ENCODE data around the gene DEUP1. TPM values are rescaled to one million over a fixed set of nuclear protein-coding genes. Genes with fewer than 3 reads are reported as not detected.
A peak's percentile ranks its signal among the peaks of the same experiment; 100 is the strongest.
"Not testable (repeated sequence)": the region's sequence is repeated elsewhere in the genome, so short reads cannot be mapped to it uniquely, and the experiment has no call there.

The DEUP1 gene
- 1 to 10 TPM in 3 of 4 donors, under 1 TPM in 1; 0.56 to 1.6 (median 1.5) TPM for polyA plus RNA-seq (ENCODE audit: insufficient read length in 4 of 4)

GRCh38 chr11:93330446-93330984 is at the start of gene DEUP1:
Gene DEUP1, plus strand, starts transcription at chr11:93330742. Its CDS starts 1,518 bp downstream, at chr11:93332260.
- peak in 3 of 4 donors; percentile 37 to 55 (median 45) for DNase-seq (ENCODE audit: low read depth in 4 of 4, low spot score in 3 of 4)

- no peak for DNase-seq (ENCODE audit: low read depth in 4 of 4, low spot score in 3 of 4)
These were observed 45.1 kb upstream of the DEUP1 start for GRCh38 chr11:93285430-93285829.

GRCh38 chr11:93287434-93287833 is 43.1 kb upstream of the DEUP1 start:
- DNase-seq (ENCODE audit: low read depth in 4 of 4, low spot score in 3 of 4) = no peak

- DNase-seq (ENCODE audit: low read depth in 4 of 4, low spot score in 3 of 4) = no peak
These were observed 42.5 kb upstream of the DEUP1 start for GRCh38 chr11:93288079-93288478.

- no peak for DNase-seq (ENCODE audit: low read depth in 4 of 4, low spot score in 3 of 4)
These were observed 41.8 kb upstream of the DEUP1 start for GRCh38 chr11:93288767-93289166.

GRCh38 chr11:93289782-93290463 is 40.6 kb upstream of the DEUP1 start:
- no peak for DNase-seq (ENCODE audit: low read depth in 4 of 4, low spot score in 3 of 4)

GRCh38 chr11:93291110-93291509 is 39.4 kb upstream of the DEUP1 start:
- no peak for DNase-seq (ENCODE audit: low read depth in 4 of 4, low spot score in 3 of 4)

GRCh38 chr11:93291898-93292297 is 38.6 kb upstream of the DEUP1 start:
- no peak for DNase-seq (ENCODE audit: low read depth in 4 of 4, low spot score in 3 of 4)

GRCh38 chr11:93295921-93296575 is 34.5 kb upstream of the DEUP1 start:
- no peak for DNase-seq (ENCODE audit: low read depth in 4 of 4, low spot score in 3 of 4)

GRCh38 chr11:93303689-93304088 is 26.9 kb upstream of the DEUP1 start:
- no peak for DNase-seq (ENCODE audit: low read depth in 4 of 4, low spot score in 3 of 4)

- not testable (repeated sequence) for DNase-seq (ENCODE audit: low read depth in 4 of 4, low spot score in 3 of 4)
These were observed 16.1 kb upstream of the DEUP1 start for GRCh38 chr11:93314399-93314798.

- no peak for DNase-seq (ENCODE audit: low read depth in 4 of 4, low spot score in 3 of 4)
These were observed 11.2 kb upstream of the DEUP1 start for GRCh38 chr11:93319224-93319839.

GRCh38 chr11:93320230-93320629 is 10.3 kb upstream of the DEUP1 start:
- DNase-seq (ENCODE audit: low read depth in 4 of 4, low spot score in 3 of 4) = no peak

- no peak for DNase-seq (ENCODE audit: low read depth in 4 of 4, low spot score in 3 of 4)
These were observed 8.3 kb upstream of the DEUP1 start for GRCh38 chr11:93322207-93322606.

- no peak for DNase-seq (ENCODE audit: low read depth in 4 of 4, low spot score in 3 of 4)
These were observed 6.8 kb upstream of the DEUP1 start for GRCh38 chr11:93323747-93324146.

- DNase-seq (ENCODE audit: low read depth in 4 of 4, low spot score in 3 of 4) = no peak
These were observed 6.0 kb upstream of the DEUP1 start for GRCh38 chr11:93324500-93324899.

- no peak for DNase-seq (ENCODE audit: low read depth in 4 of 4, low spot score in 3 of 4)
These were observed 3.9 kb upstream of the DEUP1 start for GRCh38 chr11:93326681-93327080.

GRCh38 chr11:93329936-93330445 is 551 bp upstream of the DEUP1 start:
- DNase-seq (ENCODE audit: low read depth in 4 of 4, low spot score in 3 of 4) = peak in 1 of 4 donors; percentile 5

GRCh38 chr11:93340223-93340622 is 9.7 kb downstream of the DEUP1 start:
- DNase-seq (ENCODE audit: low read depth in 4 of 4, low spot score in 3 of 4) = no peak

GRCh38 chr11:93344855-93345333 is 14.4 kb downstream of the DEUP1 start:
- no peak for DNase-seq (ENCODE audit: low read depth in 4 of 4, low spot score in 3 of 4)

- no peak for DNase-seq (ENCODE audit: low read depth in 4 of 4, low spot score in 3 of 4)
These were observed 18.4 kb downstream of the DEUP1 start for GRCh38 chr11:93348930-93349329.

All from left renal pelvis (tissue), 4 donors.